Tibial nerve (tissue), 3 donors: ENCODE data around the gene NOVA1.

Experiments used
- POLR2A ChIP-seq, 2 donors: fragments of 450-650 bp; IDR thresholded peaks; one replicate each; pipeline ENCODE4 v1.6.1; 2017; ENCODE audit warnings: antibody characterized with exemption in 2 of 2, mild to moderate bottlenecking in 2 of 2, moderate library complexity in 2 of 2
- TF ChIP-seq, protein P1 (sequence below), 5 experiments: fragments of 200-600 bp in 3 of 5; fragments of 450-650 bp in 2 of 5; sonication (generic) in 3 of 5; IDR thresholded peaks; one replicate each; pipeline ENCODE4 v1.5.1; 2016 to 2019; ENCODE audit warnings: antibody characterized with exemption in 5 of 5, mild to moderate bottlenecking in 3 of 5, moderate library complexity in 2 of 5

GRCh38 chr14:26622611-26623010 lies 24.8 kb upstream of the NOVA1 start:
- no peak for TF ChIP-seq POLR2A (IDR thresholded peaks at IDR 0.05)
- TF ChIP-seq, protein P1, sequence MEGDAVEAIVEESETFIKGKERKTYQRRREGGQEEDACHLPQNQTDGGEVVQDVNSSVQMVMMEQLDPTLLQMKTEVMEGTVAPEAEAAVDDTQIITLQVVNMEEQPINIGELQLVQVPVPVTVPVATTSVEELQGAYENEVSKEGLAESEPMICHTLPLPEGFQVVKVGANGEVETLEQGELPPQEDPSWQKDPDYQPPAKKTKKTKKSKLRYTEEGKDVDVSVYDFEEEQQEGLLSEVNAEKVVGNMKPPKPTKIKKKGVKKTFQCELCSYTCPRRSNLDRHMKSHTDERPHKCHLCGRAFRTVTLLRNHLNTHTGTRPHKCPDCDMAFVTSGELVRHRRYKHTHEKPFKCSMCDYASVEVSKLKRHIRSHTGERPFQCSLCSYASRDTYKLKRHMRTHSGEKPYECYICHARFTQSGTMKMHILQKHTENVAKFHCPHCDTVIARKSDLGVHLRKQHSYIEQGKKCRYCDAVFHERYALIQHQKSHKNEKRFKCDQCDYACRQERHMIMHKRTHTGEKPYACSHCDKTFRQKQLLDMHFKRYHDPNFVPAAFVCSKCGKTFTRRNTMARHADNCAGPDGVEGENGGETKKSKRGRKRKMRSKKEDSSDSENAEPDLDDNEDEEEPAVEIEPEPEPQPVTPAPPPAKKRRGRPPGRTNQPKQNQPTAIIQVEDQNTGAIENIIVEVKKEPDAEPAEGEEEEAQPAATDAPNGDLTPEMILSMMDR (IDR thresholded peaks at IDR 0.05) = no peak
